IMR-90 (cell line): Measurements from ENCODE around the gene LCN10. TPM values are rescaled to one million over a fixed set of nuclear protein-coding genes. Genes with fewer than 3 reads are reported as not detected.

ENCODE experiments used
- ATAC-seq: fragments of 200-7000 bp; cut with Tn5 transposase; 2 replicates; pipeline ENCODE4 v1.9.1; 2020; ENCODE audit warnings: low read depth, mild to moderate bottlenecking, moderate library complexity
- BruUV-seq: library from RNA; stranded (reverse); fragments of 400-500 nt; replicated peaks from 2 replicates; lab custom pipeline; 2021; lab: Mats Ljungman, UMichigan
- CTCF ChIA-PET: fragments of 300-600 bp; formaldehyde crosslinking; extraction: SDS; loops from one replicate; lab custom pipeline; 2021; ENCODE audit warnings: antibody characterized with exemption; lab: Yijun Ruan, JAX
- POLR2A ChIA-PET: fragments of 300-600 bp; sonication (Branson Sonifier 250); formaldehyde crosslinking; loops from one replicate; lab custom pipeline; 2022; ENCODE audit warnings: antibody characterized with exemption; ENCODE audit not compliant: unreplicated experiment; lab: Charles Lee
- DNase-seq: peaks from one replicate; pipeline ENCODE4 v3.0.0; 2013
- H2AFZ ChIP-seq: replicated peaks from 2 replicates; pipeline ENCODE3; 2013; ENCODE audit warnings: low read length, mild to moderate bottlenecking; ENCODE audit not compliant: poor library complexity
- H2AK5ac ChIP-seq: 2 replicates; pipeline ENCODE4 v1.6.1; 2013; ENCODE audit warnings: low read depth, low read length, inconsistent platforms
- H2AK9ac ChIP-seq: replicated peaks from 2 replicates; pipeline ENCODE3; 2013; ENCODE audit warnings: mild to moderate bottlenecking, low read depth, low read length, moderate library complexity; ENCODE audit not compliant: poor library complexity
- H2BK120ac ChIP-seq: 2 replicates; pipeline ENCODE4 v1.6.1; 2013; ENCODE audit warnings: low read depth, low read length, inconsistent platforms
- H2BK15ac ChIP-seq: 3 replicates; pipeline ENCODE4 v1.6.1; 2013; ENCODE audit warnings: low read depth, low read length, inconsistent platforms
- H2BK20ac ChIP-seq: 2 replicates; pipeline ENCODE4 v1.6.1; 2013; ENCODE audit warnings: low read depth, mild to moderate bottlenecking, inconsistent platforms, low read length, moderate library complexity
- H2BK5ac ChIP-seq: 2 replicates; pipeline ENCODE4 v1.6.1; 2013; ENCODE audit warnings: mild to moderate bottlenecking, low read depth, low read length, inconsistent platforms; ENCODE audit not compliant: poor library complexity, severe bottlenecking
- H3K14ac ChIP-seq: replicated peaks from 2 replicates; pipeline ENCODE4 v1.6.1; 2013; ENCODE audit warnings: low read depth, low read length, inconsistent platforms
- H3K18ac ChIP-seq: 2 replicates; pipeline ENCODE4 v1.6.1; 2013; ENCODE audit warnings: low read depth, low read length, control low read depth
- H3K23ac ChIP-seq: 2 replicates; pipeline ENCODE4 v1.6.1; 2013; ENCODE audit warnings: low read depth, low read length, inconsistent platforms
- H3K27ac ChIP-seq: 2 replicates; pipeline ENCODE4 v1.5.1; 2013; ENCODE audit warnings: mild to moderate bottlenecking, control low read depth, low read length; ENCODE audit not compliant: insufficient read depth
- H3K27me3 ChIP-seq: 2 replicates; pipeline ENCODE4 v1.6.1; 2013; ENCODE audit warnings: low read length; ENCODE audit not compliant: control insufficient read depth, insufficient read depth
- H3K36me3 ChIP-seq: 2 replicates; pipeline ENCODE4 v1.6.1; 2013; ENCODE audit warnings: low read length, mixed read lengths; ENCODE audit not compliant: control insufficient read depth, insufficient read depth
- H3K4ac ChIP-seq: 2 replicates; pipeline ENCODE4 v1.6.1; 2013; ENCODE audit warnings: low read depth, low read length, inconsistent platforms
- H3K4me1 ChIP-seq: 2 replicates; pipeline ENCODE4 v1.6.1; 2013; ENCODE audit warnings: low read length, mixed read lengths; ENCODE audit not compliant: control insufficient read depth, insufficient read depth
- H3K4me2 ChIP-seq: 2 replicates; pipeline ENCODE4 v1.6.1; 2013; ENCODE audit warnings: low read depth, mild to moderate bottlenecking, control low read depth, low read length, moderate library complexity
- H3K4me3 ChIP-seq: 2 replicates; pipeline ENCODE4 v1.5.1; 2013; ENCODE audit warnings: low read depth, mild to moderate bottlenecking, control low read depth, low read length, moderate library complexity; ENCODE audit not compliant: insufficient read depth
- H3K56ac ChIP-seq: 2 replicates; pipeline ENCODE4 v1.6.1; 2013; ENCODE audit warnings: low read length, inconsistent platforms; ENCODE audit not compliant: insufficient read depth; ENCODE audit errors: extremely low read depth
- H3K79me1 ChIP-seq, 2 experiments: 2 replicates each; pipeline ENCODE4 v1.6.1; 2013; ENCODE audit warnings: low read length in 2 of 2, inconsistent platforms in 1 of 2, low read depth in 1 of 2
- H3K9ac ChIP-seq: 2 replicates; pipeline ENCODE4 v1.6.1; 2013; ENCODE audit warnings: low read depth, low read length, control low read depth
- H3K9me1 ChIP-seq: 2 replicates; pipeline ENCODE4 v1.6.1; 2013; ENCODE audit warnings: low read length, inconsistent platforms; ENCODE audit not compliant: insufficient read depth
- H3K9me3 ChIP-seq: 2 replicates; pipeline ENCODE4 v1.6.1; 2013; ENCODE audit warnings: low read length; ENCODE audit not compliant: control insufficient read depth, insufficient read depth
- H4K20me1 ChIP-seq: 2 replicates; pipeline ENCODE4 v1.6.1; 2013; ENCODE audit warnings: low read length, inconsistent platforms; ENCODE audit not compliant: insufficient read depth
- H4K5ac ChIP-seq: 2 replicates; pipeline ENCODE4 v1.6.1; 2013; ENCODE audit warnings: mild to moderate bottlenecking, low read depth, low read length, control low read depth
- H4K8ac ChIP-seq, 2 experiments: 2 replicates each; pipeline ENCODE4 v1.6.1; 2013; ENCODE audit warnings: low read depth in 2 of 2, low read length in 2 of 2, control low read depth in 1 of 2, inconsistent platforms in 1 of 2
- H4K91ac ChIP-seq: 2 replicates; pipeline ENCODE4 v1.6.1; 2013; ENCODE audit warnings: low read depth, low read length, inconsistent platforms; ENCODE audit not compliant: insufficient read depth
- NFE2L2 ChIP-seq: fragments of 150-350 bp; IDR thresholded peaks from 2 replicates; pipeline ENCODE4 v1.6.1; 2016; ENCODE audit warnings: low read depth, mild to moderate bottlenecking, low read length
- RAD21 ChIP-seq: IDR thresholded peaks from 2 replicates; pipeline ENCODE4 v1.6.1; 2012; ENCODE audit warnings: low read length, improper control_type of control experiment
- WGBS, 2 experiments: methylation state at CpG; one replicate each; pipeline versions ENCODE4 v1.1.5 to v1.1.7; 2013; ENCODE audit warnings: missing lambda C conversion rate in 2 of 2; ENCODE audit not compliant: insufficient read length in 1 of 2; ENCODE audit errors: extremely low coverage in 2 of 2; 5-methylcytosine and 5-hydroxymethylcytosine counted together
- dilution Hi-C: fragments of 300-500 bp; cut with HindIII; formaldehyde crosslinking; loops from one replicate; pipeline ENCODE4 v1.14.3; 2018; ENCODE audit warnings: low sequenced_read_pairs; ENCODE audit not compliant: unreplicated experiment
- in situ Hi-C: fragments of 300-500 bp; cut with MboI; formaldehyde crosslinking; loops from 3 replicates; pipeline ENCODE4 v1.14.3; 2019; ENCODE audit warnings: low sequenced_read_pairs, inconsistent platforms, mixed read lengths
- intact Hi-C: fragments of 100-400 bp; cut with micrococcal nuclease; formaldehyde crosslinking; loops from 2 replicates; pipeline ENCODE4 v1.10.0; 2022
- polyA plus RNA-seq, 3 experiments: library from polyadenylated mRNA; depleted of rRNA; stranded (reverse); fragments of >200 nt; gene quantifications; 2 replicates each; pipeline ENCODE4 v1.2.3, GENCODE V29; 2012; ENCODE audit warnings: low replicate concordance in 1 of 3
- total RNA-seq: library from RNA; depleted of rRNA; stranded (reverse); fragments of >200 nt; gene quantifications from 2 replicates; pipeline ENCODE4 v1.2.3, GENCODE V29; 2012

LCN10 gene
- total and polyA plus RNA-seq, 2 of the 4 experiments (the other 2 are of a cell fraction) = not detected

GRCh38 chr9:136700304-136700703 lies 42.4 kb downstream of the LCN10 start:
- no TSS peak for BruUV-seq
- peaks cover 31% of the 10 kb centered on the region for H3K27me3 ChIP-seq
- intact Hi-C loops (no loop called here), dilution Hi-C loops (no loop called here), in situ Hi-C loops (no loop called here)
- peak; percentile 28 for ATAC-seq
- no peaks in the 10 kb centered on the region for H3K9me3 ChIP-seq
- H4K8ac ChIP-seq = no peak overlapping the region
- no peak overlapping the region for H2AK5ac ChIP-seq
- no peak overlapping the region for H3K14ac ChIP-seq
- H2AK9ac ChIP-seq = peak overlapping the region; percentile 61
- CTCF ChIA-PET = no interaction called here
- H4K91ac ChIP-seq = no peak overlapping the region
- H3K4me3 ChIP-seq = no peak overlapping the region
- H3K9ac ChIP-seq = no peak overlapping the region
- no peak overlapping the region for H3K56ac ChIP-seq
- no peak overlapping the region for H3K4ac ChIP-seq
- peak; percentile 44 for DNase-seq
- TF ChIP-seq RAD21 (no peak), NFE2L2 (no peak)
- no peak overlapping the region for H2AFZ ChIP-seq
- H4K20me1 ChIP-seq = no peaks in the 10 kb centered on the region
- POLR2A ChIA-PET = no interaction called here
- WGBS, 2 experiments = 87% methylated on average over 5 of the region's 13 CpGs; no CpG with 5 or more reads in 1 of the 2 experiments
- H2BK120ac ChIP-seq = no peak overlapping the region
- H2BK5ac ChIP-seq = no peak overlapping the region
- no peaks in the 10 kb centered on the region for H3K79me1 ChIP-seq
- H3K9me1 ChIP-seq = no peaks in the 10 kb centered on the region
- H3K18ac ChIP-seq = no peak overlapping the region
- no peak overlapping the region for H2BK20ac ChIP-seq
- no peak overlapping the region for H3K4me2 ChIP-seq
- H3K4me1 ChIP-seq = 0 out of 2 replicates have a peak, but pooled peaks cover 2% of the 10 kb centered on the region
- H4K5ac ChIP-seq = no peak overlapping the region
- H3K23ac ChIP-seq = no peak overlapping the region
- no peak overlapping the region for H2BK15ac ChIP-seq
- no peaks in the 10 kb centered on the region for H3K36me3 ChIP-seq
- no peak overlapping the region for H3K27ac ChIP-seq
